T-helper 1 cell (primary cell): ENCODE measurements around the gene CLASP1.
A peak's percentile ranks its signal among the peaks of the same experiment; 100 is the strongest.
"Not testable (repeated sequence)": the region's sequence is repeated elsewhere in the genome, so short reads cannot be mapped to it uniquely, and the experiment has no call there.

Experiments used
- DNase-seq, 5 donors: peaks; one replicate each; pipeline ENCODE4 v3.0.0-alpha.2; 2012 to 2020

The CLASP1 gene

DNA sequence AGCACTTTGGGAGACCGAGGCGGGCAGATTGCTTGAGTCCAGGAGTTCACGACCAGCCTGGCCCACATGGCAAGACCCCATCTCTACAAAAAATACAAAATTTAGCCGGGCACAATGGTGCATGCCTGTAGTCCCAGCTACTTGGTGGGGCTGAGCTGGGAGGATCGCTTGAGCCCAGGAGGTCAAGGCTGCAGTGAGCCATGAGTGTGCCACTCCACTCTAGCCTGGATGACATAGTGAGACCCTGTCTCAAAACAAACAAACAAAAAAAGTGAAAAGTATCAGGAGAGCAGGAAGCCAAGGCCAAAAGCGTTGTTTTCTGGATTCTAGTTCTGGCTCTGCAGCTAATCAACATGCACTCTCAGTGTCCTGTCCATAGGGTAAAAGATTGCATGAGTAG lies 10.7 kb upstream of the CLASP1 start:
- no peak for DNase-seq

DNA sequence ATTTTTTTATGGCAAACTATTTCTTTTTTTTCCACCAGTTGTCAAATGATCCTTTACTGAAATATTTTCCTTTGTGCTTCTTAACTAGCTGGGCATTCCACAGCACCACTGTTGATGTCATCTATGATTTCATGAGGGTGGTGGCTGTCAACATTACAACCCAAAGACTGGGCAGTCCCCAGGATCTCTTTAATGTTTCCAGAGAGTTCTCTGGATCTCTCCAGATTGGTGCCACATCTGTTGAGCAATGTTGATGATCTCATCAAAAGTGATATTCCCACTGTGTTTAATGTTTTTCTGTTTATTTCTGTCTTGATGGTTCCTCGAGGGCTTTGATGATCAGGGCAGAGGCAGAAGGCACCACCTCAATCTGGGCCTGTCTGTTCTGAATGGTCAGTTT lies 9.1 kb upstream of the CLASP1 start:
- not testable (repeated sequence) for DNase-seq

- DNase-seq: no peak
Measured at GRCh38 chr2:121653035-121653434, 3.8 kb upstream of the CLASP1 start.

GRCh38 chr2:121650315-121650930 lies 1.2 kb upstream of the CLASP1 start:
- peak in 1 of 5 donors; percentile 8 for DNase-seq

DNA sequence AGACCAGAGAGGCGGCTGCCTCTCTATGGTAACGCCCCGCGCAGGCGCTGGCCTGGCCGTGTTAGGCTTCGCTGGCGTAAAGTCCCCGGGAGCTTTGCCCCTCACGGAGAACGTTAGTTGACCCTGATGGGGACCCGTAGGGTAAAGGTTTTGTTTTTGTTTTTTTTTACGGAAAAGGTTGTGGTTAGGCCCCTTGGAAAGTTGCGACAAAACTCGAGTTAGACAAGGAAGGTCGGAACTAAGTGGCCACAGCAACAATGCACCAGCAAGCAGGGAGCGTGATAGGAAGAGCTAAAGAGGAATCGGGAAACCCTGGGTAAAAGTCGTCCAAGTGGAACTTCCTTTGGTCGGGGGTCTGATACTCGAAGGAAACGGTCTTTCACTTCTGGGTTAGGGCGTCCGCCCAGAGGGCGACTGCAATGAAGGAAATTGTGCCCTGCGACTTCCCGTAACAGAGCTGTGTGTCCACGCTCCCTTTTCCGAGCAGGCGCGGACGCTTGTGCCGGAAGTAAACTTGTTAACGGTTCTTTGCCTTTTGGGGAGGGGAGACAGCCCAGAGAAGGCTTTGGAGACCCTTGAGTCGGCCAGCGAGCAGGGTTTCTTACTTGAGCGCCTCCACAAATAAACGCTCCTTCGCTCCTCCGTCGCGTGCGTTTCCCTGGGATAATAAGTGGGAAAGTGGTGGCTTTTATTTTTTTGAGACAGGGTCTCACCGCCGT lies 493 bp upstream of the CLASP1 start:
- DNase-seq: peak; percentile 70 to 99 (median 94)

DNA sequence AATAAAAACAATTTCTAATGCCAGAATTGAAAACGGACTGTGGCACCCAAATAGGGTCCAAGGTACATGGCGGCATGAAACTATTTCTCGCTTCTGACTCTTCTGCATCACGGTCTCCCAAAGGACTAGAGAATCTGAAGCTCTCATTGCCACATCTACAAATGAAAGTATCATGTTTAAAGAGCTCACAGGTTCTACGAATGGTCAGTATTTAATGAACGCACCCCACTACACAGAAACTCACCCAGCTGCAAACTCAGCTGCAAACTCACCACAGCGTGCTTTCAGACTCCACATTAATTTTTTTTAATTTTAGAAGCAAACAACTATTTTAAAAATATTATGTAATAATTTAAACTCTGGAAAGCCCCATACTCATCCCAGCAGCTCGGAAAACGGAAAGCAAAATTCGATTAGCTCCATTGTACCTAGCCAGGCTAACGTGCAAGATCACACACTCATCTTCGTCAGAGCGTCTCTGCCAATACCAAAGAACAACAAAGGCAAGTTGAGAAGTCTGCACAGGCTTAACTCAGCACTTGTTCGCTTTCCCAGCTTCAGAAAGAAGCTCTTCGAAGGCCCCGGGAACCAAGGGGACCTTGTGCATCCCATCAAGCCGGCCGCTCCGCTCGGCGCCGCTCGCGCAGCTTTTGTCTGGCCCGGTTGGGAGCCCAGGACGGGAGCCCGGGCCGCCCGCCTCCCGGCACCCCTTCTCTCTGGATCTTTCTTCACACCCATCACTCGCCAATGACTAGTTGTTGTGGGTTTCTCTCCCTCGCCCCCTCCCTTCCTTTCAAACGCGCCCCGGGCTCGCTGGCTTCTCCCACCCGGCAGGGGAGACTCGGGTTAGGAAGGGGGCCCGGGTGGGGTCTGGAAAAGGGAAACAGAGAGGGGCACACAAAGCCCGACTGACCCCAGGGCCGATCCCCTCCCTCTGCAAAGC lies 785 bp downstream of the CLASP1 start:
- DNase-seq: peak; percentile 7 to 54 (median 29)

DNA sequence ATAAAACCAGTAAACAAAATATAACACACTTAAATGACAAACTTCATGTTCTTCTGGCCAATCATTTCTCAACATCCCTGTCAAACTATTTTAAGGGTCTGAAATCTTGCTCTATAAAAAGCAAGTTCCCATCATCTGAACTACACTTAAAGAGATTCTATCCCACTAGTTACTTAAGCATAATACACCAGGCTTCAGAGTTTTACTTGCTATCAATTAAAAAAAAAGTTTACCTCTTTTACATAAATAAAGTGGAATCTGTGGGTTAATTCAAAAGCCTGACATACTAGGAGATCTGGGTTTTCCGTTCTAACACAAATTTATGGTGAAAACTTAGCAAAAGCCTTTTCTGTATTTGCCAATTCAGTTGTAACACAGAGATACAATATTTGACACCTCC lies 1.9 kb downstream of the CLASP1 start:
- DNase-seq: no peak

GRCh38 chr2:121644715-121645114 lies 4.5 kb downstream of the CLASP1 start:
- DNase-seq: no peak

DNA sequence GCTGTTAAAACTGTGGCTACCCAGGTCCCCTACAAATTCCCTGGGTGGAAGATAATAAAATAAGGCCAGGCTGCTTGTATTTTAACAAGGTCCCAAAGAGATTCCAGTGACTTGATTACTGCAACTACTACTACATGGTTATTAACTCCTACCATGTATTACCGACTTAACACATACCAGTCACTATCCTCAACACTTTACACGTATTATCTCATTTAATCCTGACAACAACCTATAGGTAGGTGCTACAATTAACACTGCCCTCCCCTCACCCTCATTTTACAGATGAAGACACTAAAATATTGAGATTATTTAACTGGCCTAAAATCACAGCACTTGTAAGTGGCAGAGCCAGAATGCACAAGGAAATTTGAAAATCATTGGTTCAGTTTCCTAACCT lies 5.4 kb downstream of the CLASP1 start:
- DNase-seq: no peak

- no peak for DNase-seq
Measured at GRCh38 chr2:121640380-121641316, 8.6 kb downstream of the CLASP1 start.

DNA sequence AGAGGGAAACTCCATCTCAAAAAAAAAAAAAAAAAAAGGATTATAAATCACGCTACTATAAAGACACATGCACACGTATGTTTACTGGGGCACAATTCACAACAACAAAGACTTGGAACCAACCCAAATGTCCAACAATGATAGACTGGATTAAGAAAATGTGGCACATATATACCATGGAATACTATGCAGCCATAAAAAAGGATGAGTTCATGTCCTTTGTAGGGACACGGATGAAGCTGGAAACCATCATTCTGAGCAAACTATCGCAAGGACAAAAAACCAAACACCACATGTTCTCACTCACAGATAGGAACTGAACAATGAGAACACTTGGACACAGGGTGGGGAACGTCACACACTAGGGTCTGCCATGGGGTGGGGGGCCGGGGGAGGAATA lies 9.4 kb downstream of the CLASP1 start:
- DNase-seq: not testable (repeated sequence)

GRCh38 chr2:121638333-121638732 lies 10.9 kb downstream of the CLASP1 start:
- no peak for DNase-seq

DNA sequence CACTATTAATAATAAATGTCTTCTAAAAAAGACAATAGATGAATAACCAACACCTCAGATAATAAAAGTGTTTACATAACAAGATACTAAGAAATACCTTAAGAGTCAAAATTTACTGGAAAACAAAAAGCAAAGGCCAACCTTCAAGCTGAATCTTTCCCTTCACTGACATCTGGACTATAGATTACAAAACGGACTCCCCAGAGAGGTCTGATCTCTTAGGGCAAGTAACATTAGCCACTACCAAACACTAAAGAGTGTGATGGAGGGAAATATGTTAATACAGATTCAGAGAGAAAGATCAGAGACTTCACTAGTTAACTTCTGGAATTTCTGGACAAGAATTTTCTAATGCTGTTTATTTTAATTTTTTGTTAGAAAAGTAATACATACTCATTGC lies 13.9 kb downstream of the CLASP1 start:
- DNase-seq: no peak

DNA sequence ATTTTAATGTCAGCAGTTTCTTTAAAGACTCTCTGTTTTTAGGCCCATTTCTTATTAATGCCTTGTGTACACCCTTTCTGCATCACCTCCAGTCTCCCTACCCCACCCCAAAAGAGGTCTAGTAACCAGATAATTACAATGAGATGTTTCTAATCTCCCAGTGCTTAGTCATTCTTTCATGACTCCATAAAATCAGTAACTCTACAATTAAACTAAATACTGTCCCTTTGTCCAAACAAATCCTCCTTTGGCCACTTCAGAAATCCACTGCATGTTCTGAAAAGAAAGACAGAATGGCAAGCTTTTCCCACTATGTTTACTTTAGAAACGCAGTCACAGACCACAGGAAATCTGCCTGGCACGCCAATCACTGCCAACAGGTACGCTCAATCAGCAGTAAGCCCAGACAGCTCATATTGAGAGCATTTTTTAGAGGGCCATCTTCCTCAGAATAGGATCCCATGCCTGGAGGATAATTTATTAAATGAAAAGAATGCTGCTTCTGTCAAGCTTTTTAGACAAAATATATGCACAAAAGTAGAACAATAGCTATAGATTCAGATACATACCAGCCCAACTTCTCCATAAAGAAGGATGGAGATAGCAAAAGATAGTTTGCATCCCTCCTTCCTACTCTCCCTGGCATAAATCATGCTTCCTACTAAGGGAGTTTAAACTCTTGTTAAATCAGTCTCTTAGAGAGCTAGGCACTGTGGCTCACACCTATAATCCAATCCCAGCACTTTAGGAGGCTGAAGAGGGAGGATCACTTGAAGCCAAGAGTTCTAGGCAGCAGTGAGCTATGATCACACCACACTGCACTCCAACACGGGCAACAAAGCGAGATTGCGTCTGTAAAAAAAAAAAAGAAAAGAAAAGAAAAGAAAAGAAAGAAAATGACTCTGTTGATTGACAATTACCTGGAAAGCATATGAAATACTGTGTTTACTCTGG lies 14.6 kb downstream of the CLASP1 start:
- DNase-seq: peak in 1 of 5 donors; percentile 10

- no peak for DNase-seq
Measured at GRCh38 chr2:121633463-121633862, 15.8 kb downstream of the CLASP1 start.

- DNase-seq: no peak
Measured at GRCh38 chr2:121627525-121628050, 21.7 kb downstream of the CLASP1 start.

- DNase-seq: no peak
Measured at GRCh38 chr2:121626777-121627524, 22.3 kb downstream of the CLASP1 start.

- no peak for DNase-seq
Measured at GRCh38 chr2:121625953-121626352, 23.3 kb downstream of the CLASP1 start.

DNA sequence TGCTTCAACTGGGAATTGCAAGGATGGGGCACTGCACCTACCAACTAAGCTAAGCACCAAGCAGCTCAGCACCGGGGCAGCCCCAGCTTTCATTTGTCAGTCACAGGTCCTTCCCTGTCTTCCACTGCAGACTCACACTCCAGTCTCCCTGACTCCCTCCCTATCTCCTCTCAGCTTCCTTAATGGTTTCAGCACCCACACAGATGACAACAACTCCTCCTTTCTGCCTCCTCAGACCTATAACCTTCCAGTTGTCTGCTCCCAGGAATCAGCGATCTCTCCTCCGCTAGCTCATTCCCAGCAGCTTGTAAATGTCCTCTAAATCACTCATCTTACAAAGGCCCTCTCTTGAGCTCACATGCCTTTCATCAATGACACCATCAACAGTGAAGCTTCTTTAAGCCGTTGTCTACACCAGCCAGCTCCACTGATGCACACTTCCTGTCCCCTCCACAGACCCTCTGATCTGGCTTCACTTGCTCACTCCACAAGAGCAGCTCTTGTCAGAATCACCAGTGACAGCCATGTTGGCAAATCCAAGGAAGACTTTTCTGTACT lies 32.1 kb downstream of the CLASP1 start:
- no peak for DNase-seq

- no peak for DNase-seq
Measured at GRCh38 chr2:121613774-121614173, 35.5 kb downstream of the CLASP1 start.
